ENCODE data around the gene APOBEC2.

Gene APOBEC2

DNA sequence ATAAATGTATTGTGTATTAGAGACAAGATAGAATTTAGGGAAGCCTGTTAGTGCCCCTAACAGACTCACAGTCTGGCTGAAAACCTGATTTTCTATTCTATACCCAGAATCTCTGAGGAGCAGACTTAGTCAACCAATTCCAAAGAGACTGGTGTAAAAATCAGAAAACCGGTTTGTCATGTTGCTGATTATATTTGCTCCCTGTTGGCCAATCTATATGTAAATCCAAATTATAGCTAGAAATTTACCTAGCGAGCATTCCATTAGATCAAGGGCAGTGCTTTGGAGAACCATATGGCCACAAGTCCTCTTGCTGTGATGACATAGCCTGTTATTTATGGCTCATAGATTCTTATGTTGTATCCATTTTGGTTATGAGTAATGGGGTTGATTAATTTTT lies 24.5 kb downstream of the APOBEC2 start:
- H3K9me3 ChIP-seq (ENCODE audit: insufficient read depth, low read depth, low read length): no peaks in the 10 kb centered on the region

DNA sequence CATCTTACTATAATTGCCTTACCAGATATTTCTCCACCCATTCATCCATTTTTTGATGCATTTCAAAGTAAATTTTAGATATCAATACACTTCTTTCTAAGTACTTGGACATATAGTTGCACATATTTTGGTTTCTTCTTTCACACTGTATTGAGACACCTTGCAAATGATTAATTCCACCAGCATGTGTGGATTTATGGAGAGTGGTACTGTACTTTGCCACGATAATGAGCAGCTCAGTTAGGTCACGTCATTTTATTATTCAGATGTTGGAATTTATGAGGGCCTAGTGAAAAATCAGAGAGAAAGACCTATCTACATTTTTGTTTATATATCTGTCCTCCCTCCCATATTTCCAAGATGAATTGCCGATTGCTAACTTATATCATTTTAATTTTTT lies 25.1 kb downstream of the APOBEC2 start:
- Histone ChIP-seq H3K27me3 (ENCODE audit: insufficient read depth, low read length) (no peaks in the 10 kb centered on the region), H3K9me3 (ENCODE audit: insufficient read depth, low read depth, low read length) (no peaks in the 10 kb centered on the region), H3K27ac (ENCODE audit: low read length) (no peak overlapping the region), H3K4me1 (ENCODE audit: insufficient read depth, low read length) (peaks cover 13% of the 10 kb centered on the region; the same call in 1 of the 2 replicates), H3K36me3 (ENCODE audit: insufficient read depth, low read depth, low read length) (peaks cover 59% of the 10 kb centered on the region), H3K4me3 (ENCODE audit: low read length) (no peak overlapping the region), H3K9ac (ENCODE audit: low read depth, low read length) (no peak overlapping the region)

More for the DNA sequence above, 24.5 kb downstream of the APOBEC2 start:
- no peaks in the 10 kb centered on the region for H3K27me3 ChIP-seq (ENCODE audit: insufficient read depth, low read length)
- H3K4me1 ChIP-seq (ENCODE audit: insufficient read depth, low read length): peaks cover 13% of the 10 kb centered on the region; the same call in 1 of the 2 replicates
- H3K4me3 ChIP-seq (ENCODE audit: low read length): no peak overlapping the region
- no peak overlapping the region for H3K9ac ChIP-seq (ENCODE audit: low read depth, low read length)
- H3K27ac ChIP-seq (ENCODE audit: low read length): no peak overlapping the region
- H3K36me3 ChIP-seq (ENCODE audit: insufficient read depth, low read depth, low read length): peaks cover 54% of the 10 kb centered on the region

DNA sequence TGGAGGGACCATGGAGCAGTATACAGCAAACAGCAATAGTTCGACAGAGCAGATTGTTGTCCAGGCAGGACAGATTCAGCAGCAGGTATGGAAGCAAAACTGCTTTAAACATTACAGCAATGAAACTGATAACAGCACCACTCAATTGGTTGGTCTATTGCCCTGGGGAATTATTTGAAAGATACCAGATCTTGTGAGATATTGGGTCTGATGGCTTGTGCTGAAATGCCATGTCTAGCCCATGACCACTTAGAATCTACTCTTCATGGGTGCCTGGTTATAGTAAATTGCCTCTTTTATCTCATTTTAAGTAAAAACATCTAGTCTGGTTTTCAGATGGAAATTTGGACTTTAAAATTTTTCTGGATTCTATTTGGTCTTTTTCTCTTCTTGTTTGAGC lies 26.1 kb downstream of the APOBEC2 start:
- H3K9me3 ChIP-seq (ENCODE audit: insufficient read depth, low read depth, low read length): no peaks in the 10 kb centered on the region
- peaks cover 69% of the 10 kb centered on the region for H3K36me3 ChIP-seq (ENCODE audit: insufficient read depth, low read depth, low read length)
- H3K27ac ChIP-seq (ENCODE audit: low read length): no peak overlapping the region

DNA sequence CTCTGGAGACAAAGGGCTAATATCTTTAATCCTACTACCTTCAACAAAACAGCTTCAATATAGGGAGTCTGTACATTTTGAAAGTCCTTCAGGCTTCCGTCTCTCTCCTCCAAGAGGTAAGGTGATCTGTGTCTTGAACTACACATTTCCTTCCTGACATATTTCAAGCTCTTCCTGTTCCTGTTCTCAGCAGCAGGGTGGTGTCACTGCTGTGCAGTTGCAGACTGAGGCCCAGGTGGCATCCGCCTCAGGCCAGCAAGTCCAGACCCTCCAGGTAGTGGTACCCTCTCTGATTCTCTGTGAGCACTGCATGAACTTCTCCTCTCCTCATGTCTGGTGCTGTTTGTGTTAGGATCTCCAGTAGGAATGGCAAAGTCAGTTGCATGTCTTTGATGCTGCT lies 27.6 kb downstream of the APOBEC2 start:
- Histone ChIP-seq H3K27me3 (ENCODE audit: insufficient read depth, low read length) (no peaks in the 10 kb centered on the region), H3K4me3 (ENCODE audit: low read length) (no peak overlapping the region), H3K9ac (ENCODE audit: low read depth, low read length) (no peak overlapping the region), H3K36me3 (ENCODE audit: insufficient read depth, low read depth, low read length) (peaks cover 79% of the 10 kb centered on the region), H3K27ac (ENCODE audit: low read length) (no peak overlapping the region), H3K4me1 (ENCODE audit: insufficient read depth, low read length) (peaks cover under 1% of the 10 kb centered on the region; the same call in 1 of the 2 replicates), H3K9me3 (ENCODE audit: insufficient read depth, low read depth, low read length) (no peaks in the 10 kb centered on the region)

More for the DNA sequence above, 26.1 kb downstream of the APOBEC2 start:
- Histone ChIP-seq H3K27me3 (ENCODE audit: insufficient read depth, low read length) (no peaks in the 10 kb centered on the region), H3K4me3 (ENCODE audit: low read length) (no peak overlapping the region), H3K9ac (ENCODE audit: low read depth, low read length) (no peak overlapping the region), H3K4me1 (ENCODE audit: insufficient read depth, low read length) (peaks cover 13% of the 10 kb centered on the region; the same call in 1 of the 2 replicates)

DNA sequence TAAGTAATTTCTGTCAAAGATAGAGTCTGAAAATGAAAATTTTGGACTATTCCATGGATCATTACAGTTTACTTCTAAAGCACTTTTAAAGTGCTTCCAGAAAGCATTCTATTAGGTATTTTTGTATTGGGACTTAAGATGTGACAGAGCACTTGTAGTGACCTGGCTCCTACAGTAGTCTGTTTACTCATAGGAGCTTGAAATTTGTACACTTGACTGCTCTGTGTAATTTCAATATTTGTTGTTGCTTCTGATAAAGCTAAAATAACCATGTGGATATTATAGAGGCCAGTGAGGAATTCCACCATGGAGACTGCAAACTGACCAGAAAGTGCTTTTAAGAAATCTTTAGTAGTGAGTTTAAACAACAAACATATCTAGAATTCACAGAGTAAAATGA lies 30.1 kb downstream of the APOBEC2 start:
- Histone ChIP-seq H3K27ac (ENCODE audit: low read length) (no peak overlapping the region), H3K4me1 (ENCODE audit: insufficient read depth, low read length) (no peaks in the 10 kb centered on the region), H3K36me3 (ENCODE audit: insufficient read depth, low read depth, low read length) (peaks cover 96% of the 10 kb centered on the region), H3K4me3 (ENCODE audit: low read length) (no peak overlapping the region), H3K27me3 (ENCODE audit: insufficient read depth, low read length) (no peaks in the 10 kb centered on the region), H3K9me3 (ENCODE audit: insufficient read depth, low read depth, low read length) (no peaks in the 10 kb centered on the region), H3K9ac (ENCODE audit: low read depth, low read length) (no peak overlapping the region)

DNA sequence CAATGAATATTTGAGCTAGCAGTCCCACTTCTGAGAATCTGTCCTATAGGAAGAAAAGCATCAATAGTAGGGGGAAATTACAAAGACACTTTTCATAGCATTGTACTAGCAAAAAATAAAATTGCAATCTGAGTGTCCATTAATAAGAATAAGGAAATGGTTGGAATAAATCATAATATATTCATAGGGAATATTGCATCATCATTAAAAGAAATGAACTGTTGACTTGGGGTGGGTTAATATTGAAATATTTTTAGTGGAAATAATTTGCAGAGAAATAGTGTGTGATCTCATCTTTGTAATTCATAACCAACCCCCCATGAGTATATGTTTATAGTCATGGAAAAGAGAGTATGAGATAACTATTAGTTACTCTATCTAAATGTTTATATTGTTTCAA lies 32.2 kb downstream of the APOBEC2 start:
- Histone ChIP-seq H3K27me3 (ENCODE audit: insufficient read depth, low read length) (no peaks in the 10 kb centered on the region), H3K36me3 (ENCODE audit: insufficient read depth, low read depth, low read length) (peaks cover 94% of the 10 kb centered on the region), H3K9me3 (ENCODE audit: insufficient read depth, low read depth, low read length) (no peaks in the 10 kb centered on the region), H3K4me1 (ENCODE audit: insufficient read depth, low read length) (no peaks in the 10 kb centered on the region), H3K4me3 (ENCODE audit: low read length) (no peak overlapping the region), H3K27ac (ENCODE audit: low read length) (no peak overlapping the region), H3K9ac (ENCODE audit: low read depth, low read length) (no peak overlapping the region)

DNA sequence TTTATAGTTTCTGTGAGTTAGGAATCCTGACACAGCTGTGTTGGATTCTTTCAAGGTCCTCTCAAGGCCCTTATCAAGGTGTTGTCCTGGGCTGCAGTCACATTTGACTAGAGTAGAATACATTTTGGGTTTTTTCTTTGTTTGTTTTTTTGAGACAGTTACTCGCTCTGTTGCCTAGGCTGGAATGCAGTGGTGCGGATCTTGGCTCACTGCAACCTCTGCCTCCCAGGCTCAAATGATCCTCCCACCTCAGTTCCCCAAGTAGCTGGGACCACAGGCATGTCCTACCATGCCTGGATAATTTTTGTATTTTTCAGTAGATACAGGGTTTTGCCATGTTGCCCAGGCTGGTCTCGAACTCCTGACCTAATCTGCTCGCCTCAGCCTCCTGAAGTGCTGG lies 35.4 kb downstream of the APOBEC2 start:
- H3K27me3 ChIP-seq (ENCODE audit: insufficient read depth, low read length): no peaks in the 10 kb centered on the region
- no peaks in the 10 kb centered on the region for H3K4me1 ChIP-seq (ENCODE audit: insufficient read depth, low read length)
- no peaks in the 10 kb centered on the region for H3K9me3 ChIP-seq (ENCODE audit: insufficient read depth, low read depth, low read length)
- H3K36me3 ChIP-seq (ENCODE audit: insufficient read depth, low read depth, low read length): peaks cover 96% of the 10 kb centered on the region
- H3K27ac ChIP-seq (ENCODE audit: low read length): no peak overlapping the region
- no peak overlapping the region for H3K9ac ChIP-seq (ENCODE audit: low read depth, low read length)
- no peak overlapping the region for H3K4me3 ChIP-seq (ENCODE audit: low read length)

DNA sequence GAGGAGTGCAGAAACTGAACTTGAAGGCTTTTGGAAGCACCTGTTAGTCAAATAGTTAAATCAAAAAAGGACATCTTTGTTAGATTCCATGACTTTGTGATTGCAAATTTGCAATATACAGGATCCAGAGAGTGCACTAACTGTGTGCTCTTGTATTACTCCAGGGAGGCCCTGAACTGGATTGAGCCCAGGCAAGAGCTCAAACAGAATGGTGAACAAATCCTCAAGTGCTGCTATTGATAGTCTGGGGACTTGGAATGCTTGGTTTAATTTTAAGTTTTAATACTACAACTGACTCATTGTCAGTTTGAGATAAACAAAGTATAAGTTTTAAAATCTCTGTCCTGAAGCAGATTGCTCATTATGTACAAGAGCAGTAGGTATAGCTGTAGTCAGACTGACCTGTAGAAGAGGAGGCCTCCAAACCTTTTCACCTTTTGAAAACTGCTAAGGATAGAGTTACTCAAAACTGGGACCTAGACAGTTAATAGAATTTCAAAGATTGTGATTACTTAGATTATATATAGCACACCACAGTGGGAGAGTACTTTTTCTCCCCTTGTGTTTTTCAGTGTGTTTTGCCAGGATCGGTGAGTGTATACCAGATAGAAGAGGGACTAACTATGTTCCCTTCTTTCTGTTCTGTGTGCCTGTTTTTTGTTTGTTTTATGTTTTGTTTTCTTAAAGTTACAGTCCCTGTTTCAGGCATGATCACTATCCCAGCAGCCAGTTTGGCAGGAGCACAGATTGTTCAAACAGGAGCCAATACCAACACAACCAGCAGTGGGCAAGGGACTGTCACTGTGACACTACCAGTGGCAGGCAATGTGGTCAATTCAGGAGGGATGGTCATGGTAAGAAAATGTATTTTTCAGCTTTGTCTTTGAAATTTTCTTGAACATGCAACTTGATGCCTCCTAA lies 38.1 kb downstream of the APOBEC2 start:
- Histone ChIP-seq H3K4me3 (ENCODE audit: low read length) (no peak overlapping the region), H3K9ac (ENCODE audit: low read depth, low read length) (no peak overlapping the region), H3K9me3 (ENCODE audit: insufficient read depth, low read depth, low read length) (no peaks in the 10 kb centered on the region), H3K36me3 (ENCODE audit: insufficient read depth, low read depth, low read length) (peaks cover 96% of the 10 kb centered on the region), H3K27ac (ENCODE audit: low read length) (no peak overlapping the region), H3K27me3 (ENCODE audit: insufficient read depth, low read length) (no peaks in the 10 kb centered on the region), H3K4me1 (ENCODE audit: insufficient read depth, low read length) (no peaks in the 10 kb centered on the region)

DNA sequence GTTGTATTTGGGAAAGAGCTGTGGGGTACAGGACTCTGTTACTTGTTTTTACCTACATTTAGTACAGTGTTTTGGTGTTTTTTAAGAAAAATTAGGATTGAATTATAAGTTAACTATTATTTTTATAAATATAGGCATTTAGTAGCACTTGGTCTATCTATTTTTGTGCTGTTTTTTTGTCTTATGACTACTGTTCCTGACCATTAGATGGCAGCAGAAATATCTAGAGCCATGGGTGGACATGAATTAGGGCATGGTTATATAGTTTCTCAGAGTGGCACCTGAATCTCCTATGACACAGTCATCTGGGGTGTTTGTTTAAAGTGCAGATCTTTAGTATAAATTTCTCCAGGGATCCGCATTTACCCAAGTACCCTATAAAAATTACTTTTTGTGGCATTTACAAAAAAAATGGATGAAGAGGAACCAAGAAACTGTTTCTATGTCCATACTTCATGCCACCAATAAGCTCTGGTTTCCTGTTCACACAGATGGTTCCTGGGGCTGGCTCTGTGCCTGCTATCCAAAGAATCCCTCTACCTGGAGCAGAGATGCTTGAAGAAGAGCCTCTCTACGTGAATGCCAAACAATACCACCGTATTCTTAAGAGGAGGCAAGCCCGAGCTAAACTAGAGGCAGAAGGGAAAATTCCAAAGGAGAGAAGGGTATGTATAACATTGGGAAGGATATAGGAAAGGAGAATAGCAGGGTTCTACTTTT lies 39.6 kb downstream of the APOBEC2 start:
- Histone ChIP-seq H3K27ac (ENCODE audit: low read length) (no peak overlapping the region), H3K36me3 (ENCODE audit: insufficient read depth, low read depth, low read length) (peaks cover 97% of the 10 kb centered on the region), H3K9me3 (ENCODE audit: insufficient read depth, low read depth, low read length) (no peaks in the 10 kb centered on the region), H3K9ac (ENCODE audit: low read depth, low read length) (no peak overlapping the region), H3K4me3 (ENCODE audit: low read length) (no peak overlapping the region), H3K4me1 (ENCODE audit: insufficient read depth, low read length) (no peaks in the 10 kb centered on the region), H3K27me3 (ENCODE audit: insufficient read depth, low read length) (no peaks in the 10 kb centered on the region)

DNA sequence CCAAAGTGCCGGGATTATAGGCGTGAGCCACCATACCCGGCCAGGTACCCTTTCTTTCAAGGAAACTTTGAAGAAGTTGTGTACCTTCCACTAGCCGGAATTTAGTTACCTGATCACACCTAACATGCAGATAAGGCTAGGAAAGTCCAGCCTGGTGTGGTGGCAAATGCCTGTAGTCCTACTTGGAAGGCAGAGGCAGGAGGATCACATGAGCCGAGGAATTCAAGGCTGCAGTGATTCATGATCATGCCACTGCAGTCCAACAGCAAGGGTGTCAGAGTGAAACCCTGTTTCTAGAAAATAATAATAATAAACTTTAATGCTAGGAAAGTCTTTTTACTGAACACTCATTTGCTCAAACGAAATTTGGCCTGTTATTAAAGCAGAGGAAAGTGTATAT lies 40.7 kb downstream of the APOBEC2 start:
- no peaks in the 10 kb centered on the region for H3K4me1 ChIP-seq (ENCODE audit: insufficient read depth, low read length)
- peaks cover 99% of the 10 kb centered on the region for H3K36me3 ChIP-seq (ENCODE audit: insufficient read depth, low read depth, low read length)
- no peak overlapping the region for H3K27ac ChIP-seq (ENCODE audit: low read length)
- no peaks in the 10 kb centered on the region for H3K9me3 ChIP-seq (ENCODE audit: insufficient read depth, low read depth, low read length)
- no peak overlapping the region for H3K9ac ChIP-seq (ENCODE audit: low read depth, low read length)
- no peaks in the 10 kb centered on the region for H3K27me3 ChIP-seq (ENCODE audit: insufficient read depth, low read length)
- no peak overlapping the region for H3K4me3 ChIP-seq (ENCODE audit: low read length)

DNA sequence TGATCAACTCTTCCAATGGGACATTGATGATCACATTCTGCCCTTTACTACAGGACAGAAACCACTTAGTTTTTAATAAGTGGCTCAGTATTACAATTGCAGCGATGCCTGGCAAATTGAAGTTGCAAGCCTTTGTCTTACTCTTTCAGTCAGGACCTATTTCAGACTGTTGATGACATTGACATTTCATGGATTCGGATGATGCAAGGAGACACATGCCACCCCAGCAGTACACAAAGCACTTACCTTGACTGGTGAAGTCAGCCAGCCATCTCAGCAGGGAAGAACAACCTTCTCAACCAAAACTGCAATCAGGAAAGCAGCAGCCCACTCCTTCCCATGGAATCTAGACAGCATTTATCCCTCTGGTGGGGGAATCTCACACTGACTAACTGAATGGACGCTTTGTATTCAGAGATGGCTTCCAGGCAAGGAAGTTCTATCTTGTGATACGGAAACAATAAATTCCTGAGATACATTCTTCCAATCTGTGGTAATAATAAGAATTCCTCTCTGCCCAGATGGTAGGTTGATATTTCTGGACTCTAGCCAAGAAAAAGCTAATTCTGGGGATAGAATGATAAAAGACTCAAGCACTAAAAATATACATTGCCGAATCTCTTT lies 44.6 kb downstream of the APOBEC2 start:
- Histone ChIP-seq H3K9me3 (ENCODE audit: insufficient read depth, low read depth, low read length) (no peaks in the 10 kb centered on the region), H3K27me3 (ENCODE audit: insufficient read depth, low read length) (no peaks in the 10 kb centered on the region), H3K36me3 (ENCODE audit: insufficient read depth, low read depth, low read length) (peaks cover 82% of the 10 kb centered on the region), H3K27ac (ENCODE audit: low read length) (no peak overlapping the region), H3K9ac (ENCODE audit: low read depth, low read length) (no peak overlapping the region), H3K4me1 (ENCODE audit: insufficient read depth, low read length) (no peaks in the 10 kb centered on the region), H3K4me3 (ENCODE audit: low read length) (no peak overlapping the region)
